ENCODE data around the gene PGBD5. TPM values are rescaled to one million over a fixed set of nuclear protein-coding genes. Genes with fewer than 3 reads are reported as not detected.

Gene PGBD5
- total RNA-seq, 4 donors from 2014 or later, result 1.0 to 4.5 (median 1.9) TPM

DNA sequence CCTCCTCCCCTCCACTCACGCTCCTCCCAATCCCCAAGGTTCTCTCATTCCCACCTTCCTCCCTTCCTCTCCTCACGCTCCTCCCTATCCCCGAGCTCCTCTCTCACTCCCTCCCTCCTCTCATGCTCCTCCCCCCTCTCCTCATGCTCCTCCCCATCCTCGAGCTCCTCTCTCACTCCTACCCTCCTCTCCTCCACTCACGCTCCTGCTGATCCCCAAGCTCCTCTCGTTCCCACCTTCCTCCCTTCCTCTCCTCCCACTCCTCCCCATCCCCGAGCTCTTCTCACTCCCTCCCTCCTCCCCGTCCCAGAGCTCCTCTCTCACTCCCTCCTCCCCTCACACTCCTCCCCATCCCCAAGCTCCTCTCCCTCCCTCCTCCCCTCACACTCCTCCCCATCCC is 31.4 kb downstream of the PGBD5 start:
- Histone ChIP-seq H3K27me3 (no peaks in the 10 kb centered on the region), H3K27ac (no peak overlapping the region), H3K9me3 (no peaks in the 10 kb centered on the region), H3K36me3 (no peaks in the 10 kb centered on the region), H3K4me1 (no peaks in the 10 kb centered on the region), H3K4me3 (no peak overlapping the region)
- TF ChIP-seq POLR2A (IDR thresholded peaks at IDR 0.05), result no peak
- TF ChIP-seq, protein P1, sequence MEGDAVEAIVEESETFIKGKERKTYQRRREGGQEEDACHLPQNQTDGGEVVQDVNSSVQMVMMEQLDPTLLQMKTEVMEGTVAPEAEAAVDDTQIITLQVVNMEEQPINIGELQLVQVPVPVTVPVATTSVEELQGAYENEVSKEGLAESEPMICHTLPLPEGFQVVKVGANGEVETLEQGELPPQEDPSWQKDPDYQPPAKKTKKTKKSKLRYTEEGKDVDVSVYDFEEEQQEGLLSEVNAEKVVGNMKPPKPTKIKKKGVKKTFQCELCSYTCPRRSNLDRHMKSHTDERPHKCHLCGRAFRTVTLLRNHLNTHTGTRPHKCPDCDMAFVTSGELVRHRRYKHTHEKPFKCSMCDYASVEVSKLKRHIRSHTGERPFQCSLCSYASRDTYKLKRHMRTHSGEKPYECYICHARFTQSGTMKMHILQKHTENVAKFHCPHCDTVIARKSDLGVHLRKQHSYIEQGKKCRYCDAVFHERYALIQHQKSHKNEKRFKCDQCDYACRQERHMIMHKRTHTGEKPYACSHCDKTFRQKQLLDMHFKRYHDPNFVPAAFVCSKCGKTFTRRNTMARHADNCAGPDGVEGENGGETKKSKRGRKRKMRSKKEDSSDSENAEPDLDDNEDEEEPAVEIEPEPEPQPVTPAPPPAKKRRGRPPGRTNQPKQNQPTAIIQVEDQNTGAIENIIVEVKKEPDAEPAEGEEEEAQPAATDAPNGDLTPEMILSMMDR (IDR thresholded peaks at IDR 0.05 in 4 of 5, conservative IDR thresholded peaks at IDR 0.05 in 1 of 5), result no peak
- intact Hi-C loops (cut with DNase I; ENCODE audit: low total_unique reads) (no loop called here), in situ Hi-C loops (cut with MboI; ENCODE audit: low sequenced_read_pairs in 4 of 4) (no loop called here)
- DNase-seq (no peak), ATAC-seq (no peak)

DNA sequence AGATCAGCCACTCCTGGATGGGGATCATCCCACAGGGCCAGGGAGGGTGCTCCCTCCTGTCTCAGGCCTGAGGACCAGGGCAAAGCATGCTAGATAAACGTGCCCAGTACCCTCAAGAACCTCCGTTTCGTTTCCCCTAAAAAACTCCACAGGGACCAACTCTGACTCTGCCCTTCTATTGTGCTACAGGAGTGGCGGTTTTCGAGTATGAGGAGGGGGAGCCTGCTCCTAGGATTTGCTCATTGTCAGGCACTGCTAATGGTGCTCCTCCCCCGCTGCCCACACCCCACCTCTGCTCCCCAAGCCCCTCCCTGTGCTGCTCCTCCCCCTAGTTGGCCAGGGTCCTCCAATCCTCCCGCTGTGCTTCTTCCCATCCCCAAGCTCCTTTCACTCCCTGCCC is 32.0 kb downstream of the PGBD5 start:
- in situ Hi-C loops (cut with MboI; ENCODE audit: low sequenced_read_pairs in 4 of 4), result no loop called here
- Histone ChIP-seq H3K27ac (no peak overlapping the region), H3K4me3 (no peak overlapping the region), H3K4me1 (no peaks in the 10 kb centered on the region), H3K36me3 (no peaks in the 10 kb centered on the region), H3K9me3 (no peaks in the 10 kb centered on the region), H3K27me3 (no peaks in the 10 kb centered on the region)
- intact Hi-C loops (cut with DNase I; ENCODE audit: low total_unique reads), result no loop called here
- TF ChIP-seq, protein P1 (IDR thresholded peaks at IDR 0.05 in 4 of 5, conservative IDR thresholded peaks at IDR 0.05 in 1 of 5), result no peak
- no peak for TF ChIP-seq POLR2A (IDR thresholded peaks at IDR 0.05)
- ATAC-seq (no peak), DNase-seq (no peak)

DNA sequence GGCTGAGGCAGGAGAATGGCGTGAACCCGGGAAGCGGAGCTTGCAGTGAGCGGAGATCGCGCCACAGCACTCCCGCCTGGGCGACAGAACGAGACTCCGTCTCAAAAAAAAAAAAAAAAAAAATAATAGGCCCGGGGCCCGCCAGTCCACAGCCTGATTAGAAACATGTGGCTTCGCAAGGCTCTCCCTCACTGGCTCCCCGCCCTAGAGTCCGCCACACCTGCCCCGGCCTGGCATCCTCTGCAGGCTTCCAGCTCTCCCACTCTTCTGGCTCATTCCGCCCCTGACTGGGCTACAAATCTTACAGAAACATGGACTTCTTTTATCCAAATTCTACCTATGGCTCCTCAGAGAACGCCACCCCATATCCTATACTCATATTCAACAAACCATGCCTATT is 32.4 kb downstream of the PGBD5 start:
- no peaks in the 10 kb centered on the region for H3K27me3 ChIP-seq
- H3K27ac ChIP-seq, result no peak overlapping the region
- H3K4me1 ChIP-seq, result no peaks in the 10 kb centered on the region
- no peak for DNase-seq
- TF ChIP-seq, protein P1 (IDR thresholded peaks at IDR 0.05 in 4 of 5, conservative IDR thresholded peaks at IDR 0.05 in 1 of 5), result no peak
- TF ChIP-seq POLR2A (IDR thresholded peaks at IDR 0.05), result no peak
- no peaks in the 10 kb centered on the region for H3K9me3 ChIP-seq
- H3K36me3 ChIP-seq, result no peaks in the 10 kb centered on the region
- ATAC-seq, result no peak
- H3K4me3 ChIP-seq, result no peak overlapping the region
- intact Hi-C loops (cut with DNase I; ENCODE audit: low total_unique reads) (no loop called here), in situ Hi-C loops (cut with MboI; ENCODE audit: low sequenced_read_pairs in 4 of 4) (no loop called here)

DNA sequence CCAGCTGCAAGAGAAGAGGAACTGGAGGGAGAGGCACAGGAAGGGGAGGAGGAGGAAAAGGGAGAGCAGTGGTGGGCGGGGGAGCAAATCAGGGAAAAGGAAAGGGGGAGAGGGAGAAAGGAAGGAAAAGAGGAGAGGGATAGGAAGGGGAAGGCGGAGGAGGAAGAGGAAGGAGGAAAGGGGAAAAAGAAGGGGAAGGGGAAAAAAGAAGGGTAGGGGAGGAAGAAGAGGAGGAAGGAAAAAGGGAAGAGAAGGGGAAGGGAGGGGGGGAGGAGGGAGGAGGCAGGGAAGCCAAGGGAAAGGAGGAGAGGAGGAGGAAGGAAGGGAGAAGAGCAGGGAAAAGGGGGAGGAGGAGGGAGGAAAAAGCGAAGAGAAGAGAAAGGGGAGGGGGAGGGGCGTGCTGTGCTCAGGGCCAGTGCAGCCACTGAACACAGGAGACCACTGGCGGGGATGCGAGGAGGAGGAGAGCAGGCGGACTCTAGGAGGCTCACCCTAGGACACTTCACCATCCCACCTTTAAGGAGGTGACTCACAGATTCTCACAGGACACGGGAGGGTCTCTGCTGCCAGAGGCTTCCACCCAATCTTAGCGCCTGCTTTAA is 33.1 kb downstream of the PGBD5 start:
- H3K27me3 ChIP-seq, result no peaks in the 10 kb centered on the region
- TF ChIP-seq, protein P1 (IDR thresholded peaks at IDR 0.05 in 4 of 5, conservative IDR thresholded peaks at IDR 0.05 in 1 of 5), result no peak
- no peak for TF ChIP-seq POLR2A (IDR thresholded peaks at IDR 0.05)
- H3K4me3 ChIP-seq, result no peak overlapping the region
- ATAC-seq (no peak), DNase-seq (no peak)
- intact Hi-C loops (cut with DNase I; ENCODE audit: low total_unique reads), result no loop called here
- no peaks in the 10 kb centered on the region for H3K4me1 ChIP-seq
- H3K36me3 ChIP-seq, result no peaks in the 10 kb centered on the region
- no peaks in the 10 kb centered on the region for H3K9me3 ChIP-seq
- H3K27ac ChIP-seq, result no peak overlapping the region
- in situ Hi-C loops (cut with MboI; ENCODE audit: low sequenced_read_pairs in 4 of 4), result no loop called here

- Histone ChIP-seq H3K4me1 (no peaks in the 10 kb centered on the region), H3K4me3 (no peak overlapping the region), H3K9me3 (no peaks in the 10 kb centered on the region), H3K27ac (no peak overlapping the region), H3K27me3 (no peaks in the 10 kb centered on the region), H3K36me3 (no peaks in the 10 kb centered on the region)
- ATAC-seq, result no peak
- no peak for DNase-seq
- in situ Hi-C loops (cut with MboI; ENCODE audit: low sequenced_read_pairs in 4 of 4), result no loop called here
- intact Hi-C loops (cut with DNase I; ENCODE audit: low total_unique reads), result no loop called here
- TF ChIP-seq, protein P1 (IDR thresholded peaks at IDR 0.05 in 4 of 5, conservative IDR thresholded peaks at IDR 0.05 in 1 of 5), result no peak
- no peak for TF ChIP-seq POLR2A (IDR thresholded peaks at IDR 0.05)
Observed at GRCh38 chr1:230392536-230392909, 33.6 kb downstream of the PGBD5 start.
